GM12891 (cell line): Measurements from ENCODE around the gene PRSS27.

Source experiments
- POLR2AphosphoS5 ChIP-seq: IDR thresholded peaks from 2 replicates; pipeline ENCODE4 v1.6.1; 2011; ENCODE audit warnings: low read depth, low read length, control low read depth
- POU2F2 ChIP-seq: IDR thresholded peaks from 2 replicates; pipeline ENCODE4 v1.6.1; 2011; ENCODE audit warnings: low read depth, mild to moderate bottlenecking, control low read depth, low read length, moderate library complexity

GRCh38 chr16:2682209-2683021 is 37.6 kb downstream of the PRSS27 start, which contains the start of gene KCTD5:
- TF ChIP-seq POLR2AphosphoS5 (peak; percentile 96), POU2F2 (peak; percentile 84)
